PFSK-1 (cell line): ENCODE data around the gene AMBRA1.

ENCODE experiments used
- POLR2AphosphoS5 ChIP-seq: IDR thresholded peaks from 2 replicates; pipeline ENCODE4 v1.6.1; 2012; ENCODE audit warnings: low read depth, mild to moderate bottlenecking, control low read depth, low read length, moderate library complexity
- SIN3A ChIP-seq: IDR thresholded peaks from 2 replicates; pipeline ENCODE4 v1.6.1; 2012; ENCODE audit warnings: mild to moderate bottlenecking, low read length, moderate library complexity, borderline replicate concordance; ENCODE audit not compliant: insufficient read depth
- TAF1 ChIP-seq: IDR thresholded peaks from 2 replicates; pipeline ENCODE4 v1.6.1; 2012; ENCODE audit warnings: low read length, control low read depth, borderline replicate concordance; ENCODE audit not compliant: insufficient read depth

GRCh38 chr11:46499821-46500220 is 94.0 kb downstream of the AMBRA1 start:
- no peak for TF ChIP-seq POLR2AphosphoS5
- TF ChIP-seq TAF1 = no peak
- TF ChIP-seq SIN3A = no peak
